GM23338 (cell line): ENCODE measurements around the gene CCDC12. TPM values are rescaled to one million over a fixed set of nuclear protein-coding genes. Genes with fewer than 3 reads are reported as not detected.

Experiments used
- ATAC-seq: fragments of 200-7000 bp; cut with Tn5 transposase; 3 replicates; pipeline ENCODE4 v1.9.1; 2020
- DNase-seq: peaks from one replicate; pipeline ENCODE4 v3.0.0-alpha.2; 2015; ENCODE audit warnings: low spot score
- H2AFZ ChIP-seq: fragments of 200-600 bp; sonication (generic); 2 replicates; pipeline ENCODE4 v1.8.0; 2016; ENCODE audit warnings: antibody characterized with exemption, mild to moderate bottlenecking, moderate library complexity
- H3F3A ChIP-seq: fragments of 200-600 bp; sonication (generic); replicated peaks from 2 replicates; pipeline ENCODE4 v1.8.0; 2017; ENCODE audit warnings: antibody characterized with exemption, mixed run types, low read depth
- H3K27ac ChIP-seq: fragments of 200-600 bp; sonication (generic); 2 replicates; pipeline ENCODE4 v1.6.1; 2016; ENCODE audit warnings: low read depth
- H3K27me3 ChIP-seq: fragments of 200-600 bp; sonication (generic); 2 replicates; pipeline ENCODE4 v1.8.0; 2016; ENCODE audit warnings: mild to moderate bottlenecking, mixed run types, moderate library complexity; ENCODE audit not compliant: insufficient read depth
- H3K36me3 ChIP-seq: fragments of 200-600 bp; sonication (generic); 2 replicates; pipeline ENCODE4 v1.8.0; 2016; ENCODE audit warnings: mild to moderate bottlenecking; ENCODE audit not compliant: insufficient read depth
- H3K4me1 ChIP-seq: fragments of 200-600 bp; sonication (generic); 2 replicates; pipeline ENCODE4 v1.8.0; 2016; ENCODE audit warnings: mild to moderate bottlenecking, moderate library complexity; ENCODE audit not compliant: insufficient read depth
- H3K4me2 ChIP-seq: fragments of 200-600 bp; sonication (generic); 2 replicates; pipeline ENCODE4 v1.7.1; 2017; ENCODE audit warnings: mixed run types
- H3K4me3 ChIP-seq: fragments of 200-600 bp; sonication (generic); 2 replicates; pipeline ENCODE4 v1.6.1; 2016; ENCODE audit warnings: mixed run types
- H3K79me2 ChIP-seq: fragments of 200-600 bp; sonication (generic); replicated peaks from 2 replicates; pipeline ENCODE4 v1.8.0; 2017; ENCODE audit warnings: mild to moderate bottlenecking; ENCODE audit not compliant: insufficient read depth
- H3K9me2 ChIP-seq: fragments of 200-600 bp; sonication (generic); 2 replicates; pipeline ENCODE4 v1.8.0; 2017; ENCODE audit not compliant: insufficient read depth
- H4K20me1 ChIP-seq: fragments of 200-600 bp; sonication (generic); replicated peaks from 2 replicates; pipeline ENCODE4 v1.8.0; 2017; ENCODE audit warnings: mild to moderate bottlenecking; ENCODE audit not compliant: insufficient read depth
- H3K27ac Mint-ChIP-seq: 2 replicates; pipeline ENCODE4 v1.8.0; 2020; ENCODE audit warnings: inconsistent platforms, mild to moderate bottlenecking, moderate library complexity, mixed read lengths
- H3K27me3 Mint-ChIP-seq: 3 replicates; pipeline ENCODE4 v1.8.0; 2022; ENCODE audit warnings: low read depth, mild to moderate bottlenecking, moderate library complexity, mixed read lengths, inconsistent platforms; ENCODE audit not compliant: insufficient read depth, poor library complexity
- H3K36me3 Mint-ChIP-seq: 3 replicates; pipeline ENCODE4 v1.8.0; 2021; ENCODE audit warnings: low read depth, mild to moderate bottlenecking, inconsistent platforms, moderate library complexity, mixed read lengths
- H3K4me1 Mint-ChIP-seq: 3 replicates; pipeline ENCODE4 v1.8.0; 2020; ENCODE audit warnings: mild to moderate bottlenecking, inconsistent platforms, mixed read lengths
- H3K4me3 Mint-ChIP-seq: 3 replicates; pipeline ENCODE4 v1.8.0; 2021; ENCODE audit warnings: moderate library complexity, mild to moderate bottlenecking, inconsistent platforms, mixed read lengths
- H3K9me3 Mint-ChIP-seq: 3 replicates; pipeline ENCODE4 v1.8.0; 2020; ENCODE audit warnings: moderate library complexity, mild to moderate bottlenecking, inconsistent platforms, mixed read lengths
- CREB1 ChIP-seq: fragments of 250-450 bp; sonication (Bioruptor Pico); IDR thresholded peaks from 2 replicates; pipeline ENCODE4 v1.5.0; 2020; ENCODE audit warnings: low read depth, mild to moderate bottlenecking, moderate library complexity
- ETS1 ChIP-seq: IDR thresholded peaks from 2 replicates; pipeline ENCODE4 v1.6.1; 2016; ENCODE audit warnings: antibody characterized with exemption
- EZH2 ChIP-seq: fragments of 200-600 bp; sonication (generic); IDR thresholded peaks from one replicate; pipeline ENCODE4 v1.8.0; 2017; ENCODE audit warnings: antibody characterized with exemption, mild to moderate bottlenecking, low read depth; ENCODE audit not compliant: unreplicated experiment
- POLR2AphosphoS5 ChIP-seq: IDR thresholded peaks from 2 replicates; pipeline ENCODE4 v1.6.1; 2016; ENCODE audit warnings: antibody characterized with exemption, low read depth
- REST ChIP-seq: IDR thresholded peaks from one replicate; pipeline ENCODE4 v1.6.1; 2018; ENCODE audit warnings: antibody characterized with exemption; ENCODE audit not compliant: unreplicated experiment
- STAT1 ChIP-seq: IDR thresholded peaks from one replicate; pipeline ENCODE4 v1.6.1; 2016; ENCODE audit warnings: antibody characterized with exemption; ENCODE audit not compliant: unreplicated experiment
- ZNF114 ChIP-seq: fragments of 250-450 bp; sonication (Bioruptor Pico); IDR thresholded peaks from 2 replicates; pipeline ENCODE4 v1.5.0; 2020; ENCODE audit warnings: mild to moderate bottlenecking, moderate library complexity
- ZNF331 ChIP-seq: fragments of 250-450 bp; sonication (Bioruptor Pico); IDR thresholded peaks from 2 replicates; pipeline ENCODE4 v1.5.0; 2020; ENCODE audit warnings: low read depth, mild to moderate bottlenecking, moderate library complexity
- polyA plus RNA-seq: library from polyadenylated mRNA; unstranded; fragments of >200 nt; fragmentation: Nextera tagmentation; extraction: Ambion mirVana; gene quantifications from 2 replicates; pipeline ENCODE4 v1.2.1, GENCODE V29; 2016
- total RNA-seq: library from RNA; depleted of rRNA; stranded (reverse); fragments of >200 nt; shearing (Covaris generic); gene quantifications from 2 replicates; pipeline ENCODE4 v1.2.3, GENCODE V29; 2014

CCDC12 gene
- total and polyA plus RNA-seq, 2 experiments from 2014 or later, result 42.9 to 133 TPM

GRCh38 chr3:46918634-46919033 is 57.9 kb downstream of the CCDC12 start (continued):
- TF ChIP-seq ZNF331, result no peak
- TF ChIP-seq EZH2, result no peak
- TF ChIP-seq CREB1 (CRISPR knock-in tag), result no peak
- TF ChIP-seq ETS1, result no peak
- no peak for TF ChIP-seq STAT1
- no peak for TF ChIP-seq POLR2AphosphoS5

GRCh38 chr3:46918202-46918601 is 58.3 kb downstream of the CCDC12 start:
- H3K27me3 ChIP-seq, result no peaks in the 10 kb centered on the region
- no peak overlapping the region for H2AFZ ChIP-seq
- H3K4me2 ChIP-seq, result no peak overlapping the region
- H3K27me3 Mint-ChIP-seq, result peaks cover 5% of the 10 kb centered on the region
- DNase-seq (no peak), ATAC-seq (no peak)
- no peaks in the 10 kb centered on the region for H3K4me1 Mint-ChIP-seq
- peaks cover 15% of the 10 kb centered on the region; the same call in 2 of the 3 replicates for H3K9me3 Mint-ChIP-seq
- TF ChIP-seq ZNF114 (CRISPR knock-in tag), result no peak
- TF ChIP-seq POLR2AphosphoS5, result no peak
- no peak for TF ChIP-seq ETS1
- TF ChIP-seq ZNF331, result no peak
- TF ChIP-seq REST, result no peak
- no peak for TF ChIP-seq CREB1 (CRISPR knock-in tag)
- peaks cover 36% of the 10 kb centered on the region for H3K36me3 ChIP-seq
- H3K27ac ChIP-seq, result no peak overlapping the region
- H4K20me1 ChIP-seq, result peaks cover 8% of the 10 kb centered on the region; the same call in 1 of the 2 replicates
- H3K4me3 ChIP-seq, result no peak overlapping the region
- no peaks in the 10 kb centered on the region; the same call in 1 of the 2 replicates for H3K9me2 ChIP-seq
- H3K36me3 Mint-ChIP-seq, result peaks cover 63% of the 10 kb centered on the region
- H3K4me1 ChIP-seq, result no peaks in the 10 kb centered on the region
- H3K79me2 ChIP-seq, result no peaks in the 10 kb centered on the region
- no peak overlapping the region for H3K27ac Mint-ChIP-seq
- H3K4me3 Mint-ChIP-seq, result no peak overlapping the region
- 0 out of 2 replicates have a peak, but pooled peaks cover 6% of the 10 kb centered on the region for H3F3A ChIP-seq
